Adrenal gland (tissue), 5 donors: ENCODE data around the gene GOLGA8S.
"Not testable (repeated sequence)": the region's sequence is repeated elsewhere in the genome, so short reads cannot be mapped to it uniquely, and the experiment has no call there.

Experiments used
- CTCF ChIP-seq, 6 experiments: fragments of 450-650 bp in 4 of 6; fragments of 200-600 bp in 2 of 6; sonication (generic) in 1 of 6; IDR thresholded peaks; 1 replicate in 5 of 6; 2 replicates in 1 of 6; pipeline versions ENCODE4 v1.5.1 to v1.8.0; 2016 to 2021; ENCODE audit warnings: antibody characterized with exemption in 6 of 6, mild to moderate bottlenecking in 2 of 6, moderate library complexity in 1 of 6
- POLR2A ChIP-seq, 2 donors: fragments of 450-650 bp; IDR thresholded peaks; one replicate each; pipeline ENCODE4 v1.6.1; 2017; ENCODE audit warnings: antibody characterized with exemption in 2 of 2, mild to moderate bottlenecking in 2 of 2, moderate library complexity in 1 of 2
- donor health status: DM: no; HTN: no; CAD: no.

- not testable (repeated sequence) for TF ChIP-seq CTCF, POLR2A (IDR thresholded peaks at IDR 0.05)
Measured at GRCh38 chr15:23372891-23373600, 18.5 kb downstream of the GOLGA8S start.
